K562 treated with DMSO at 1 percent for 4 hours (cell line): Measurements from ENCODE around the gene SERPINB2. TPM values are rescaled to one million over a fixed set of nuclear protein-coding genes. Genes with fewer than 3 reads are reported as not detected.

Source experiments
- total RNA-seq: library from RNA; unstranded; fragments of 300-600 nt; gene quantifications from 2 replicates; pipeline ENCODE4 v1.2.3, GENCODE V29; 2022; ENCODE audit not compliant: insufficient read depth

Gene SERPINB2, protein sequence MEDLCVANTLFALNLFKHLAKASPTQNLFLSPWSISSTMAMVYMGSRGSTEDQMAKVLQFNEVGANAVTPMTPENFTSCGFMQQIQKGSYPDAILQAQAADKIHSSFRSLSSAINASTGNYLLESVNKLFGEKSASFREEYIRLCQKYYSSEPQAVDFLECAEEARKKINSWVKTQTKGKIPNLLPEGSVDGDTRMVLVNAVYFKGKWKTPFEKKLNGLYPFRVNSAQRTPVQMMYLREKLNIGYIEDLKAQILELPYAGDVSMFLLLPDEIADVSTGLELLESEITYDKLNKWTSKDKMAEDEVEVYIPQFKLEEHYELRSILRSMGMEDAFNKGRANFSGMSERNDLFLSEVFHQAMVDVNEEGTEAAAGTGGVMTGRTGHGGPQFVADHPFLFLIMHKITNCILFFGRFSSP
- not detected in 2 replicates for total RNA-seq

GRCh38 chr18:63887424-63887823 lies at the start of gene SERPINB2:
TSS of gene SERPINB2 (plus strand) at chr18:63887705. CDS start at chr18:63891445, 3,740 bp downstream.

GRCh38 chr18:63907664-63908063 lies 20.2 kb downstream of the SERPINB2 start, which contains the start of gene SERPINB10:
TSS of gene SERPINB10 (plus strand) at chr18:63907958. CDS start at chr18:63915511, 7,553 bp downstream.

GRCh38 chr18:63949068-63949737 lies 61.7 kb downstream of the SERPINB2 start, which contains the start of gene HMSD:
TSS of gene HMSD (plus strand) at chr18:63949301. CDS start at chr18:63953456, 4,155 bp downstream.

Other genes starting within 250 kb of the SERPINB2 start
- not detected in 2 replicates for gene SERPINB4, start 243.4 kb upstream of the SERPINB2 start, total RNA-seq
- gene SERPINB3, start 225.8 kb upstream of the SERPINB2 start, total RNA-seq: not detected in 2 replicates
- gene SERPINB11, start 184.7 kb upstream of the SERPINB2 start, total RNA-seq: not detected in 2 replicates
- not detected in 2 replicates for gene SERPINB7, start 112.3 kb upstream of the SERPINB2 start, total RNA-seq
- not detected in 2 replicates for gene SERPINB10, start 20.3 kb downstream of the SERPINB2 start, total RNA-seq
- gene HMSD, start 61.6 kb downstream of the SERPINB2 start, total RNA-seq: not detected in 2 replicates
- 0.62 and 0.97 TPM in 2 replicates for gene SERPINB8, start 82.4 kb downstream of the SERPINB2 start, total RNA-seq